HUES6 (cell line): Measurements from ENCODE around the gene NTM.

Source experiments
- H3K27ac ChIP-seq: 2 replicates; pipeline ENCODE4 v1.7.0; 2013; ENCODE audit warnings: low read depth, mild to moderate bottlenecking, low read length, inconsistent platforms
- H3K27me3 ChIP-seq: 2 replicates; pipeline ENCODE4 v1.6.1; 2013; ENCODE audit warnings: low read length; ENCODE audit not compliant: control insufficient read depth, insufficient read depth
- H3K36me3 ChIP-seq: 2 replicates; pipeline ENCODE4 v1.6.1; 2013; ENCODE audit warnings: low read length; ENCODE audit not compliant: control insufficient read depth, insufficient read depth
- H3K4me1 ChIP-seq: 2 replicates; pipeline ENCODE4 v1.6.1; 2013; ENCODE audit warnings: low read length; ENCODE audit not compliant: control insufficient read depth, insufficient read depth
- H3K4me3 ChIP-seq: 2 replicates; pipeline ENCODE4 v1.5.1; 2013; ENCODE audit warnings: low read depth, low read length
- H3K9ac ChIP-seq: one replicate; pipeline ENCODE4 v1.6.1; 2013; ENCODE audit warnings: mild to moderate bottlenecking, low read length
- H3K9me3 ChIP-seq: 2 replicates; pipeline ENCODE4 v1.6.1; 2013; ENCODE audit warnings: low read depth, low read length; ENCODE audit not compliant: control insufficient read depth, insufficient read depth

NTM gene

DNA sequence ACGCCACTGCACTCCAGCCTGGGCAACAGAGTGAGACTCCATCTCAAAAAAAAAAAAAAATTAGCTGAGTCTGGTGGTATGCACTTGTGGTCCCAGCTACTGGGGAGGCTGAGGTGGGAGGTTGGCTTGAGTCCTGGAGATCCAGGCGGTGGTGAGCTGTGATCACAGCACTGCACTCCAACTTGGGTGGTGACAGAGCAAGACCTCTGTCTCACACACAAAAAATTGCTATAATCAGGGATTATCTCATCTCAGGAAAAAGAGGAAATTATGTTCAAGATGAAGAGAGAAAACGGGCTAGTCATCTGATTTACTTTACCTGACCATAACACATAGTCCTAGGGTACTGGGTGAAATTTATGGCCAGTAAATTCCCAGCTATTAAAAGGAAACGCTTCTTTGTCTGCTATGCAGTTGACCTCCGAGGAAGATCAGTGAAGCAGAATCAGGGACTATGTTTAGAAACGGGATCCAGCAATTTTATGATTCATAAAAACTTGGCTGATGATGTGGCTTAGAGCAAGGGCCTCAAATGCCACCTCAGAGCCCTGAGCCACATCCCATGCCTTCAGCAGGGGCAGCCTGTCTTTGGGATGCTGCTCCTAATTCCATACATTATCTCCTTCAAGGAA lies 386.2 kb downstream of the NTM start:
- no peak overlapping the region for H3K9ac ChIP-seq

GRCh38 chr11:131758726-131759125 lies 388.3 kb downstream of the NTM start:
- Histone ChIP-seq H3K27ac (no peak overlapping the region), H3K4me1 (no peaks in the 10 kb centered on the region), H3K36me3 (no peaks in the 10 kb centered on the region), H3K9ac (no peak overlapping the region), H3K9me3 (no peaks in the 10 kb centered on the region), H3K4me3 (no peak overlapping the region), H3K27me3 (no peaks in the 10 kb centered on the region)

More for the DNA sequence above, 386.2 kb downstream of the NTM start:
- Histone ChIP-seq H3K4me1 (no peaks in the 10 kb centered on the region), H3K36me3 (no peaks in the 10 kb centered on the region), H3K27me3 (no peaks in the 10 kb centered on the region), H3K27ac (no peak overlapping the region), H3K9me3 (no peaks in the 10 kb centered on the region), H3K4me3 (no peak overlapping the region)

DNA sequence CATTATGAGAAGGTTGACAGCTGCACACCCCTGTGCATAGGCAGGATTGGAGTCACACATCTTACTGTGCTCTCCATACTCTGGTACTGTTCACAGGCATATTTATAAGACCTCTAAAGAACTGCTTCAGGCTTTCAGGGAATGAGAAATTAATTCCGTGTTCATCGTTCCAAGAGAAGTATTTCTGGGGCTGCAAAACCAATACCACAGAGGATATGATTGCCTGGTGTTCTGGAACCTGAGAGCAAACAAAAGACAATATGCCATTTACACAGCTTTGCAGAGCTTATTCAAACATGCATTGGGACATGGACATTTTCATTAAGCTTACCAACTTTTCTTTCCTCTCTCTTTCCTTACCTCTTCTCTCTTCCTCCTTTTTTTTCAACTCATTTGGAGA lies 388.7 kb downstream of the NTM start:
- Histone ChIP-seq H3K27me3 (no peaks in the 10 kb centered on the region), H3K4me1 (no peaks in the 10 kb centered on the region), H3K9ac (no peak overlapping the region), H3K9me3 (no peaks in the 10 kb centered on the region), H3K36me3 (no peaks in the 10 kb centered on the region), H3K4me3 (no peak overlapping the region), H3K27ac (no peak overlapping the region)

GRCh38 chr11:131760091-131761061 lies 390.0 kb downstream of the NTM start:
- H3K27ac ChIP-seq, result no peak overlapping the region

GRCh38 chr11:131762346-131763110 lies 392.1 kb downstream of the NTM start:
- no peaks in the 10 kb centered on the region for H3K36me3 ChIP-seq
- no peak overlapping the region for H3K4me3 ChIP-seq
- H3K9me3 ChIP-seq, result no peaks in the 10 kb centered on the region
- H3K9ac ChIP-seq, result no peak overlapping the region
- no peaks in the 10 kb centered on the region for H3K27me3 ChIP-seq
- H3K27ac ChIP-seq, result no peak overlapping the region
- H3K4me1 ChIP-seq, result no peaks in the 10 kb centered on the region

More at GRCh38 chr11:131760091-131761061, 390.0 kb downstream of the NTM start:
- no peak overlapping the region for H3K4me3 ChIP-seq
- no peak overlapping the region for H3K9ac ChIP-seq
- H3K4me1 ChIP-seq, result no peaks in the 10 kb centered on the region
- no peaks in the 10 kb centered on the region for H3K27me3 ChIP-seq
- no peaks in the 10 kb centered on the region for H3K9me3 ChIP-seq
- no peaks in the 10 kb centered on the region for H3K36me3 ChIP-seq

DNA sequence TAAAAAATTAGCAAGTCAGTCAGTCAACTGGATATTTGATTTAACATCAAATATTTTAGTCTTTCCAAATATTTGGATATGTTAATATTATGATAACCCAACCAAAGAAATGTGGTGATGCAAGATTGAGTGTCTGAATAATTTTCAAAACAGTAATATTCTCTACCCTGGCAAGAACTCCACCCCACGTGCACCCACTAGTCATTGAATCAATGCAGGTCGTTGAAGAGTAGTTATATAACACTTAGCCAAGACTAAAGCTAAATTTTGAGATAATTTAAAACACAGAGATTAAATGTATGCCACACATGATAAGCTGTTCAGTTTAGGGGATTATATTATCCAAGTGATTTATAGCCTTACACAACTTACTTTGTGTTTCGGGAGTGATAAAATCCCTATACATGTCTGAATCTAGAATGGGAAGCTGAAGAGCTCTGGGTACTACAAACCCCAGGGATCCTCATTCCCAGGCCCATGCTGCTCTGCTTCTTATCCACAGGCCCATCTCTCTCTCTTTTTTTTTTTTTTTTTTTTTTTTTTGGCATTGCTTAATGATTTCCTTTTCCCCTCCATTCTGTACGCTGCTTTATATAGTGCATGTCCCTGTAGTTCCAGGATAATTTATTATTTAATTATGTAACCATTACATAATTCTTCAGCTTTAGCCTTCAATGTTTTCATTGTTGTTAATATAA lies 392.9 kb downstream of the NTM start:
- Histone ChIP-seq H3K9me3 (no peaks in the 10 kb centered on the region), H3K4me3 (no peak overlapping the region), H3K27ac (no peak overlapping the region), H3K36me3 (no peaks in the 10 kb centered on the region), H3K4me1 (no peaks in the 10 kb centered on the region), H3K9ac (no peak overlapping the region), H3K27me3 (no peaks in the 10 kb centered on the region)

GRCh38 chr11:131764126-131764525 lies 393.7 kb downstream of the NTM start:
- H3K27ac ChIP-seq, result no peak overlapping the region
- no peaks in the 10 kb centered on the region for H3K9me3 ChIP-seq
- H3K4me3 ChIP-seq, result no peak overlapping the region
- no peak overlapping the region for H3K9ac ChIP-seq
- no peaks in the 10 kb centered on the region for H3K4me1 ChIP-seq
- H3K36me3 ChIP-seq, result no peaks in the 10 kb centered on the region
- no peaks in the 10 kb centered on the region for H3K27me3 ChIP-seq

DNA sequence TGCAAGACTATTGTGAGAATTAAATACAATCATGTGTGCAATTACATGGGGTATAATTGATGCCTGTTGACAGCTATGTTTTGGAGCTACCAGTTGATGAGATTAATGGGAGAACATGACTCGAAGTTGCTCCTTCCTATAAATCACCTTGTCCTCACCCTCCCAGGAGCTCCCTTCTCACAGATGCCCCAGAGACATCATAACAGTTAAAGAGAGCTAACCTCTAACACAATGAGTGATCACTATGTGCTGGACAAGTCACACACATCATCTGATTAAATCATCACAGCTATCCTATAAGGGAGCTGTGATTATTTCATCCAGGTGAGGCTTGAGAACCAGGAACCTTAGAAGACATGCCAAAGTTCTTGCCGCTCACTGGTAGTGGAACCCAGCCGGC lies 394.2 kb downstream of the NTM start:
- Histone ChIP-seq H3K27me3 (no peaks in the 10 kb centered on the region), H3K9ac (no peak overlapping the region), H3K9me3 (no peaks in the 10 kb centered on the region), H3K4me3 (no peak overlapping the region), H3K27ac (no peak overlapping the region), H3K4me1 (no peaks in the 10 kb centered on the region), H3K36me3 (no peaks in the 10 kb centered on the region)

DNA sequence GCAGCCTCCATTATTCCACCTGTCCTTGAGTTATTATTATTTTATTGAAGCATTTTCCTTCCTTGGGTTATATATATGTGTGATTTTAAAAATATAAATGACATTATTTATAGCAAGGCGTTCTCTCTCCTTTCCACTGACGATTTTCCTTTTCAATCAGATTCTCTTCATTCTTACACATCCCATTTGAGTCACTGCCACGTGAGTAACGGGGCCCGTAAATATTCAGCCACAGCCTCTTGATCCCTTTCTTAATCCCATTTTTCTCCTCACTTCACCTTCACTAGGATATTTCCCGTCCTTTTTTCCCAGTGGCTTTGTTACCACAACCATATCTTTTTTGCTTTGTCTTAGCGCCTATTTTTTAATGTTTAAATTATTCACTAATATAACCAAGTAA lies 396.2 kb downstream of the NTM start:
- H3K9me3 ChIP-seq, result no peaks in the 10 kb centered on the region
- no peaks in the 10 kb centered on the region for H3K4me1 ChIP-seq
- H3K36me3 ChIP-seq, result no peaks in the 10 kb centered on the region
- no peak overlapping the region for H3K4me3 ChIP-seq
- H3K27ac ChIP-seq, result no peak overlapping the region
- no peak overlapping the region for H3K9ac ChIP-seq
- H3K27me3 ChIP-seq, result no peaks in the 10 kb centered on the region

DNA sequence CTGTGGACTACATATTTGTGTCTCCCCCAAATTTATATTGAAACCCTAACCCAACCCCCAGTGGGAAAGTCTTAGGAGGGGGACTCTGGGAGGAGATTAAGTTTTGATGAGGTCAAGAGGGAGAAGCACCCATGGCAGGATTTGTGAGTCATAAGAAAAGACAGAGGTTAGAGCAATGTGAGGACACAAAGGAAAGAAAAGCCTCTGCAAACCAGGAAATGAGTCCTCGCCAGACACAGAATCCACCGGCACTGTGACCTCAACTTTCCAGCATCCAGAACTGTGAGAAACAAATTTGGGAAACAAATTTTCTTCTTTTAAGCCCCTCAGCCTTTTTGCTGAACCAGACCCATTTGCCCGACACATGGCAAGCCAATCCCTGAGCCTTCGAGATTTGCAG lies 397.0 kb downstream of the NTM start:
- Histone ChIP-seq H3K9me3 (no peaks in the 10 kb centered on the region), H3K27me3 (no peaks in the 10 kb centered on the region), H3K36me3 (no peaks in the 10 kb centered on the region), H3K27ac (no peak overlapping the region), H3K4me1 (no peaks in the 10 kb centered on the region), H3K4me3 (no peak overlapping the region), H3K9ac (no peak overlapping the region)
